Measurements from ENCODE around the gene BRICD5. TPM values are rescaled to one million over a fixed set of nuclear protein-coding genes. Genes with fewer than 3 reads are reported as not detected.

BRICD5 gene
- total and polyA plus RNA-seq, 2 of the 4 experiments (the other 2 are of a cell fraction), result 0.18 to 0.94 TPM

DNA sequence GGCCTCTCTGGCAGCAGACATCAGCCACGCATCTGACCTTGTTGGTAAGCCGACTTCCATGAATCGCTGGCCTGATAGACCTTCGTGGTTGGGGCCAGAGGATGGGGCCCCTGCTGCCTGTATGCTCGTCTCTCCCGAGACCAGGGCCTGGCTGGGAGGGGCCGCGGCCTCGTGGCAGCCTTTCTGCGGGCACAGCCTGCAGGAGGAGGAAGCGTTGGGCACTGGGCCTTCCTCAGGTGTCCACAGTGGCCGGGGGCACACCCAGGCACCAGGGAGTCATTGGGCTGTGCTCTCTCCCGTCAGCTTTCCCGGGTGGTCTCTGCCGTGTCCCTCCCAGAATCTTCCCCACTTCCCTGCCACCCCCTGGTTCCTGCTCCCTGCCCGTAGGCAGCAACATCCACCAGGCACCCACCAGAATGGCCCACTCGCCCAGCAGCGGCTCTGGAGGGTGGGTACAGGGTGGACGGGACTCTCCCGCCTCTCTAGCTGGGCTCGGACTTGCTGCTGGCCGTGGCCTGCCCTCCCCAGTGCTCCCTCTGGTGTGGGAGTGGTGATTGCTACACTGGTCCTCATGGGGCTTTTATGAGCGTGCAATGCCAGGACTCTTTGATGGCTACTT lies 19.1 kb upstream of the BRICD5 start:
- peaks cover 50% of the 10 kb centered on the region for H3K36me3 ChIP-seq (ENCODE audit: control insufficient read depth, insufficient read depth, low read length)
- peaks cover 9% of the 10 kb centered on the region for H3K4me1 ChIP-seq (ENCODE audit: control insufficient read depth, insufficient read depth, low read length)
- no peak overlapping the region for H2BK120ac ChIP-seq (ENCODE audit: low read depth, low read length)
- H3K56ac ChIP-seq (ENCODE audit: extremely low read depth, insufficient read depth, low read length), result no peak overlapping the region
- ChIA-PET CTCF (no interaction called here), POLR2A (ENCODE audit: unreplicated experiment) (no interaction called here)
- H2BK15ac ChIP-seq (ENCODE audit: low read depth, low read length), result no peak overlapping the region
- TF ChIP-seq RCOR1 (IDR thresholded peaks at IDR 0.05; ENCODE audit: insufficient replicate concordance, low read length) (no peak), SMC3 (IDR thresholded peaks at IDR 0.05; ENCODE audit: low read depth, low read length) (no peak), BHLHE40 (IDR thresholded peaks at IDR 0.05; ENCODE audit: low read depth, low read length) (no peak), CEBPB (IDR thresholded peaks at IDR 0.05; ENCODE audit: low read depth, low read length) (no peak), RFX5 (IDR thresholded peaks at IDR 0.05; ENCODE audit: low read depth, low read length) (no peak), MAFK (IDR thresholded peaks at IDR 0.05; ENCODE audit: low read depth, low read length) (no peak), FOS (IDR thresholded peaks at IDR 0.05; ENCODE audit: low read depth, low read length) (no peak), MAZ (IDR thresholded peaks at IDR 0.05; ENCODE audit: borderline replicate concordance, low read depth, low read length) (no peak), CHD1 (IDR thresholded peaks at IDR 0.05; ENCODE audit: low read depth, low read length) (no peak), RAD21 (IDR thresholded peaks at IDR 0.05; ENCODE audit: low read length) (no peak), MXI1 (IDR thresholded peaks at IDR 0.05; ENCODE audit: borderline replicate concordance, low read depth, low read length) (no peak), NFE2L2 (IDR thresholded peaks at IDR 0.05; ENCODE audit: low read depth, low read length) (no peak), POLR2A (IDR thresholded peaks at IDR 0.05; ENCODE audit: low read depth, low read length) (no peak)
- TF ChIP-seq, protein P1, sequence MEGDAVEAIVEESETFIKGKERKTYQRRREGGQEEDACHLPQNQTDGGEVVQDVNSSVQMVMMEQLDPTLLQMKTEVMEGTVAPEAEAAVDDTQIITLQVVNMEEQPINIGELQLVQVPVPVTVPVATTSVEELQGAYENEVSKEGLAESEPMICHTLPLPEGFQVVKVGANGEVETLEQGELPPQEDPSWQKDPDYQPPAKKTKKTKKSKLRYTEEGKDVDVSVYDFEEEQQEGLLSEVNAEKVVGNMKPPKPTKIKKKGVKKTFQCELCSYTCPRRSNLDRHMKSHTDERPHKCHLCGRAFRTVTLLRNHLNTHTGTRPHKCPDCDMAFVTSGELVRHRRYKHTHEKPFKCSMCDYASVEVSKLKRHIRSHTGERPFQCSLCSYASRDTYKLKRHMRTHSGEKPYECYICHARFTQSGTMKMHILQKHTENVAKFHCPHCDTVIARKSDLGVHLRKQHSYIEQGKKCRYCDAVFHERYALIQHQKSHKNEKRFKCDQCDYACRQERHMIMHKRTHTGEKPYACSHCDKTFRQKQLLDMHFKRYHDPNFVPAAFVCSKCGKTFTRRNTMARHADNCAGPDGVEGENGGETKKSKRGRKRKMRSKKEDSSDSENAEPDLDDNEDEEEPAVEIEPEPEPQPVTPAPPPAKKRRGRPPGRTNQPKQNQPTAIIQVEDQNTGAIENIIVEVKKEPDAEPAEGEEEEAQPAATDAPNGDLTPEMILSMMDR (conservative IDR thresholded peaks at IDR 0.05; ENCODE audit: low read depth, low read length), result no peak
- TF ChIP-seq, protein P2, sequence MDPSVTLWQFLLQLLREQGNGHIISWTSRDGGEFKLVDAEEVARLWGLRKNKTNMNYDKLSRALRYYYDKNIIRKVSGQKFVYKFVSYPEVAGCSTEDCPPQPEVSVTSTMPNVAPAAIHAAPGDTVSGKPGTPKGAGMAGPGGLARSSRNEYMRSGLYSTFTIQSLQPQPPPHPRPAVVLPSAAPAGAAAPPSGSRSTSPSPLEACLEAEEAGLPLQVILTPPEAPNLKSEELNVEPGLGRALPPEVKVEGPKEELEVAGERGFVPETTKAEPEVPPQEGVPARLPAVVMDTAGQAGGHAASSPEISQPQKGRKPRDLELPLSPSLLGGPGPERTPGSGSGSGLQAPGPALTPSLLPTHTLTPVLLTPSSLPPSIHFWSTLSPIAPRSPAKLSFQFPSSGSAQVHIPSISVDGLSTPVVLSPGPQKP (IDR thresholded peaks at IDR 0.05; ENCODE audit: borderline replicate concordance, low read depth, low read length), result no peak
- TF ChIP-seq, protein P3, sequence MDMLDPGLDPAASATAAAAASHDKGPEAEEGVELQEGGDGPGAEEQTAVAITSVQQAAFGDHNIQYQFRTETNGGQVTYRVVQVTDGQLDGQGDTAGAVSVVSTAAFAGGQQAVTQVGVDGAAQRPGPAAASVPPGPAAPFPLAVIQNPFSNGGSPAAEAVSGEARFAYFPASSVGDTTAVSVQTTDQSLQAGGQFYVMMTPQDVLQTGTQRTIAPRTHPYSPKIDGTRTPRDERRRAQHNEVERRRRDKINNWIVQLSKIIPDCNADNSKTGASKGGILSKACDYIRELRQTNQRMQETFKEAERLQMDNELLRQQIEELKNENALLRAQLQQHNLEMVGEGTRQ (IDR thresholded peaks at IDR 0.05; ENCODE audit: low read depth, low read length), result no peak
- no peak overlapping the region for H4K91ac ChIP-seq (ENCODE audit: insufficient read depth, low read depth, low read length)
- no peak overlapping the region for H4K8ac ChIP-seq (ENCODE audit: low read depth in 2 of 2, low read length in 2 of 2)
- no peak overlapping the region for H4K5ac ChIP-seq (ENCODE audit: low read depth, low read length)
- H2AFZ ChIP-seq (replicated peaks; ENCODE audit: low read length, poor library complexity), result no peak overlapping the region
- peaks cover 2 to 37% of the 10 kb centered on the region in 2 experiments; a peak in 3 of 4 replicates for H3K79me1 ChIP-seq (ENCODE audit: low read depth in 1 of 2, low read length in 2 of 2)
- H2BK20ac ChIP-seq (ENCODE audit: low read depth, low read length), result no peak overlapping the region
- peaks cover 14% of the 10 kb centered on the region; the same call in 1 of the 2 replicates for H3K9me1 ChIP-seq (ENCODE audit: insufficient read depth, low read length)
- no peak overlapping the region for H3K23ac ChIP-seq (ENCODE audit: low read depth, low read length)
- H3K4me2 ChIP-seq (ENCODE audit: low read depth, low read length), result no peak overlapping the region
- BruUV-seq (replicated peaks), result no TSS peak
- ATAC-seq (ENCODE audit: low read depth), result no peak
- no peak overlapping the region for H3K27ac ChIP-seq (ENCODE audit: insufficient read depth, low read length)
- no peak overlapping the region for H3K4ac ChIP-seq (ENCODE audit: low read depth, low read length)
- no peak overlapping the region for H3K9ac ChIP-seq (ENCODE audit: low read depth, low read length)
- no peak overlapping the region for H3K14ac ChIP-seq (replicated peaks; ENCODE audit: low read depth, low read length)
- in situ Hi-C loops (cut with MboI; ENCODE audit: low sequenced_read_pairs) (no loop called here), dilution Hi-C loops (cut with HindIII; ENCODE audit: low sequenced_read_pairs, unreplicated experiment) (no loop called here), intact Hi-C loops (cut with micrococcal nuclease) (no loop called here)
- no peak overlapping the region for H2AK9ac ChIP-seq (replicated peaks; ENCODE audit: low read depth, low read length, poor library complexity)
- no peak overlapping the region for H2BK5ac ChIP-seq (ENCODE audit: low read depth, low read length, poor library complexity, severe bottlenecking)
- peaks cover 24% of the 10 kb centered on the region for H4K20me1 ChIP-seq (ENCODE audit: insufficient read depth, low read length)
- H3K18ac ChIP-seq (ENCODE audit: low read depth, low read length), result no peak overlapping the region
- H2AK5ac ChIP-seq (ENCODE audit: low read depth, low read length), result no peak overlapping the region
- WGBS, 2 experiments (ENCODE audit: extremely low coverage in 2 of 2, insufficient read length in 1 of 2), result 98% methylated on average over 7 of the region's 23 CpGs; no CpG with 5 or more reads in 1 of the 2 experiments
- no peak overlapping the region for H3K4me3 ChIP-seq (ENCODE audit: insufficient read depth, low read depth, low read length)
- H3K27me3 ChIP-seq (ENCODE audit: control insufficient read depth, insufficient read depth, low read length), result no peaks in the 10 kb centered on the region
- H3K9me3 ChIP-seq (ENCODE audit: control insufficient read depth, insufficient read depth, low read length), result no peaks in the 10 kb centered on the region
- DNase-seq, result no peak

All from IMR-90 (cell line).